ENCODE results near the gene TMEM171. TPM values are rescaled to one million over a fixed set of nuclear protein-coding genes. Genes with fewer than 3 reads are reported as not detected.

The TMEM171 gene
- total and polyA plus RNA-seq, 9 donors = 0.10 to 0.42 TPM; not detected in 7

- Histone ChIP-seq H3K9me3 (no peaks in the 10 kb centered on the region), H3K4me3 (no peak overlapping the region), H3K4me1 (ENCODE audit: insufficient read depth) (no peaks in the 10 kb centered on the region), H3K36me3 (no peaks in the 10 kb centered on the region), H3K27me3 (no peaks in the 10 kb centered on the region), H3K27ac (no peak overlapping the region)
- DNase-seq = no peak
- TF ChIP-seq POLR2A (IDR thresholded peaks at IDR 0.05) (no peak), CTCF (IDR thresholded peaks at IDR 0.05) (no peak), EP300 (IDR thresholded peaks at IDR 0.05) (no peak)
- intact Hi-C loops (cut with DNase I) = no loop called here
- 77 to 83% (median 81%) methylated on average over 1 of the region's 1 CpG for WGBS, 3 donors
Observed at GRCh38 chr5:73126957-73127356, 6.6 kb downstream of the TMEM171 start.

GRCh38 chr5:73129143-73129542 is 8.8 kb downstream of the TMEM171 start:
- Histone ChIP-seq H3K4me3 (no peak overlapping the region), H3K36me3 (no peaks in the 10 kb centered on the region), H3K27me3 (no peaks in the 10 kb centered on the region), H3K4me1 (ENCODE audit: insufficient read depth) (no peaks in the 10 kb centered on the region), H3K27ac (no peak overlapping the region), H3K9me3 (no peaks in the 10 kb centered on the region)
- WGBS, 3 donors = 93 to 96% (median 94%) methylated on average over 5 of the region's 5 CpGs
- intact Hi-C loops (cut with DNase I) = no loop called here
- no peak for DNase-seq
- TF ChIP-seq EP300 (IDR thresholded peaks at IDR 0.05) (no peak), CTCF (IDR thresholded peaks at IDR 0.05) (no peak), POLR2A (IDR thresholded peaks at IDR 0.05) (no peak)

- H3K4me3 ChIP-seq = no peak overlapping the region
- no peaks in the 10 kb centered on the region for H3K4me1 ChIP-seq (ENCODE audit: insufficient read depth)
- 29 to 44% (median 32%) methylated on average over 1 of the region's 1 CpG for WGBS, 3 donors
- H3K9me3 ChIP-seq = no peaks in the 10 kb centered on the region
- H3K36me3 ChIP-seq = no peaks in the 10 kb centered on the region
- no peak overlapping the region for H3K27ac ChIP-seq
- no peak for DNase-seq
- intact Hi-C loops (cut with DNase I) = no loop called here
- H3K27me3 ChIP-seq = no peaks in the 10 kb centered on the region
- TF ChIP-seq CTCF (IDR thresholded peaks at IDR 0.05) = no peak
- TF ChIP-seq POLR2A (IDR thresholded peaks at IDR 0.05) = no peak
- no peak for TF ChIP-seq EP300 (IDR thresholded peaks at IDR 0.05)
Observed at GRCh38 chr5:73130811-73131210, 10.4 kb downstream of the TMEM171 start.

- intact Hi-C loops (cut with DNase I) = no loop called here
- Histone ChIP-seq H3K9me3 (no peaks in the 10 kb centered on the region), H3K27ac (no peak overlapping the region), H3K4me3 (no peak overlapping the region), H3K4me1 (ENCODE audit: insufficient read depth) (no peaks in the 10 kb centered on the region), H3K27me3 (no peaks in the 10 kb centered on the region), H3K36me3 (no peaks in the 10 kb centered on the region)
- DNase-seq = no peak
- no peak for TF ChIP-seq EP300 (IDR thresholded peaks at IDR 0.05)
- 81 to 90% (median 86%) methylated on average over 3 of the region's 3 CpGs for WGBS, 3 donors
Observed at GRCh38 chr5:73131711-73132425, 11.5 kb downstream of the TMEM171 start.

GRCh38 chr5:73132759-73133158 is 12.4 kb downstream of the TMEM171 start:
- DNase-seq = no peak
- 88 to 96% (median 95%) methylated on average over 2 of the region's 2 CpGs for WGBS, 3 donors
- TF ChIP-seq CTCF (IDR thresholded peaks at IDR 0.05) (no peak), POLR2A (IDR thresholded peaks at IDR 0.05) (no peak), EP300 (IDR thresholded peaks at IDR 0.05) (no peak)
- Histone ChIP-seq H3K4me3 (no peak overlapping the region), H3K27me3 (no peaks in the 10 kb centered on the region), H3K27ac (no peak overlapping the region), H3K4me1 (ENCODE audit: insufficient read depth) (no peaks in the 10 kb centered on the region), H3K36me3 (no peaks in the 10 kb centered on the region), H3K9me3 (no peaks in the 10 kb centered on the region)
- intact Hi-C loops (cut with DNase I) = no loop called here

Measured in ovary (tissue), 9 donors.